GM12872 (cell line): ENCODE results near the gene TMEFF2.

Experiments used
- CTCF ChIP-seq: IDR thresholded peaks from 3 replicates; pipeline ENCODE4 v1.5.1; 2011; ENCODE audit warnings: low read depth, mild to moderate bottlenecking, low read length, moderate library complexity; ENCODE audit not compliant: insufficient read depth

The TMEFF2 gene

GRCh38 chr2:192098814-192099491, 95.8 kb downstream of the TMEFF2 start:
- TF ChIP-seq CTCF = no peak

GRCh38 chr2:192091476-192091875, 103.3 kb downstream of the TMEFF2 start:
- no peak for TF ChIP-seq CTCF

GRCh38 chr2:192090911-192091310, 103.8 kb downstream of the TMEFF2 start:
- TF ChIP-seq CTCF = no peak

DNA sequence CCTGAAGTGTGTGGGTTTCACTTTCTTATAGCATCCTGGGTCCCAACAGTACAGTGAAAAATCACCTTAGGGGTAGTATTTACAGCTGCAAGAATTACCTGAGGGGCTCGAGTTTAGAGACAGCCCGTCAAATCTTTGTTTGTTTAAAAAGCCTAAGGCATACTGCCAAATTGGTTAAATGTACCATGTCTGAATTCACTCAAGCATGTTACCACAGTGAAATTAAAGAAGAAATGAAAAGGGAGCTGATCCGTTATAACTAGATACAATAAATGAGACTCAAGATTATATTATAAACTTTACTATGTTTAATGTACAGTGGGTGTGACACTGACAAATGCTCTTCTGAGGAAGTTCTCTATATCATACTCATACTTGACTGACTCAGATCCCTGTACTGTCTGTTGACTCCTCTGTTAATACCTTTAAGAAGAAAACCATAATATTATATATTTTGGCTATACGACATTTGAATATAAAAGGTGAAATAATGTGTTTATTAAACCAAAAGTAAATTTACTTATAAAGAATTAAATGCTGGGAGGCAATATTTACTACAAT, 107.3 kb downstream of the TMEFF2 start:
- no peak for TF ChIP-seq CTCF

DNA sequence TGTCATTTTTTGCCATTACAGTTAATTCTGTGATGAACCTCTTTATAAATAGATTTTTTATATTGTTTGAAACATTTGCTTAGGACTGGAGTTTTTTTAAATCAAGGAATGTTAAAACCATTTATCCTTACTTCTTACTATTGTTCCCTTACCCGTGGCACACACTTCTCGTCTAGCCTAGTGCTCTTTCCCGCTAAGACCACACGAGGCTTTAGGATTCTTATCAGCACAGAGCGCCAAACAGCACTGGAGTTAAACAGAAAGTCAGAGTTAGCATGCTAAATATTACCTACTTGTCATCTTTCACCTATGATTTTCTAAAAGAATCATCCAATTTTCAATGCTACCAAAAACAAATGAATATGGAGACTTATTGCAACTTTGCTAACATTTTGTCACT, 112.6 kb downstream of the TMEFF2 start:
- TF ChIP-seq CTCF = no peak

DNA sequence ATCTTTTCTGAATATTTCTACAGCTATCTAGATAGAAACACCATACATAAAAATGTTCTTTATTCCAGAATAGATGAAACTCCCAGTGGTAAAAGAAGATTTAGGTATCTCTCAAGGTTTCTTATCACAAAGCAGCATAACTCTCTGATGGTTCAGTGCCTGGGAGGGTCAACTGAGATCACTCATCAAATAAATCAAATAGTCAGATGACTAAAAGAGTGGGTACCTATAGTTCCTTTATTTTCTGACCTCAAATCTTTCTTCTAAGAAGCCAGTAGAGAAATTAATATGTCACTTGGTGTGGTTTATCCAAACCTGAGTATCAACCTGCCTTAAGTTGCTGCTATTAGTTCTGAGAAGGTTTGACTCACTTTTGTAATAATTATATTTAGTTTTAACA, 120.9 kb downstream of the TMEFF2 start:
- TF ChIP-seq CTCF = no peak

GRCh38 chr2:192072778-192073177, 122.0 kb downstream of the TMEFF2 start:
- TF ChIP-seq CTCF = no peak
